Measurements from ENCODE around the gene HSPB9.

- TF ChIP-seq, protein P1, sequence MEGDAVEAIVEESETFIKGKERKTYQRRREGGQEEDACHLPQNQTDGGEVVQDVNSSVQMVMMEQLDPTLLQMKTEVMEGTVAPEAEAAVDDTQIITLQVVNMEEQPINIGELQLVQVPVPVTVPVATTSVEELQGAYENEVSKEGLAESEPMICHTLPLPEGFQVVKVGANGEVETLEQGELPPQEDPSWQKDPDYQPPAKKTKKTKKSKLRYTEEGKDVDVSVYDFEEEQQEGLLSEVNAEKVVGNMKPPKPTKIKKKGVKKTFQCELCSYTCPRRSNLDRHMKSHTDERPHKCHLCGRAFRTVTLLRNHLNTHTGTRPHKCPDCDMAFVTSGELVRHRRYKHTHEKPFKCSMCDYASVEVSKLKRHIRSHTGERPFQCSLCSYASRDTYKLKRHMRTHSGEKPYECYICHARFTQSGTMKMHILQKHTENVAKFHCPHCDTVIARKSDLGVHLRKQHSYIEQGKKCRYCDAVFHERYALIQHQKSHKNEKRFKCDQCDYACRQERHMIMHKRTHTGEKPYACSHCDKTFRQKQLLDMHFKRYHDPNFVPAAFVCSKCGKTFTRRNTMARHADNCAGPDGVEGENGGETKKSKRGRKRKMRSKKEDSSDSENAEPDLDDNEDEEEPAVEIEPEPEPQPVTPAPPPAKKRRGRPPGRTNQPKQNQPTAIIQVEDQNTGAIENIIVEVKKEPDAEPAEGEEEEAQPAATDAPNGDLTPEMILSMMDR (IDR thresholded peaks at IDR 0.05): no peak
- TF ChIP-seq EP300 (IDR thresholded peaks at IDR 0.05) (no peak), POLR2AphosphoS5 (IDR thresholded peaks at IDR 0.05) (no peak)
These were observed 10.6 kb upstream of the HSPB9 start for GRCh38 chr17:42111871-42112551.
